HG03135 (cell line): Measurements from ENCODE around the gene PPEF1.

Source experiments
- ATAC-seq: cut with Tn5 transposase; IDR thresholded peaks from one replicate; pipeline ENCODE4 v1.9.1; 2021; ENCODE audit warnings: mild to moderate bottlenecking, moderate library complexity; ENCODE audit not compliant: unreplicated experiment

Gene PPEF1

GRCh38 chrX:18707426-18708049 lies at the start of gene PPEF1:
Gene PPEF1, plus strand, starts transcription at chrX:18707645. Its CDS starts 136 bp downstream, at chrX:18707781.
- no peak for ATAC-seq

- ATAC-seq = no peak
Measured at GRCh38 chrX:18661273-18661672, 46.2 kb upstream of the PPEF1 start.

- ATAC-seq = no peak
Measured at GRCh38 chrX:18664947-18665346, 42.5 kb upstream of the PPEF1 start.

- no peak for ATAC-seq
Measured at GRCh38 chrX:18666614-18667013, 40.8 kb upstream of the PPEF1 start.

- ATAC-seq = peak; percentile 55
Measured at GRCh38 chrX:18668071-18668835, 39.2 kb upstream of the PPEF1 start.

GRCh38 chrX:18672008-18672407 lies 35.4 kb upstream of the PPEF1 start, which contains the start of gene RS1:
Gene RS1, minus strand, starts transcription at chrX:18672108. Its CDS starts 40 bp downstream, at chrX:18672068.
- no peak for ATAC-seq

- peak; percentile 32 for ATAC-seq
Measured at GRCh38 chrX:18674417-18674787, 33.0 kb upstream of the PPEF1 start.

GRCh38 chrX:18674788-18675735 lies 32.4 kb upstream of the PPEF1 start:
- peak; percentile 82 for ATAC-seq

- no peak for ATAC-seq
Measured at GRCh38 chrX:18676050-18676449, 31.4 kb upstream of the PPEF1 start.

GRCh38 chrX:18676470-18676869 lies 31.0 kb upstream of the PPEF1 start:
- ATAC-seq = no peak

- no peak for ATAC-seq
Measured at GRCh38 chrX:18677161-18677869, 30.1 kb upstream of the PPEF1 start.

GRCh38 chrX:18681996-18682395 lies 25.4 kb upstream of the PPEF1 start:
- ATAC-seq = no peak

- ATAC-seq = no peak
Measured at GRCh38 chrX:18682979-18683387, 24.5 kb upstream of the PPEF1 start.

- ATAC-seq = no peak
Measured at GRCh38 chrX:18687856-18688495, 19.5 kb upstream of the PPEF1 start.

- no peak for ATAC-seq
Measured at GRCh38 chrX:18691431-18691830, 16.0 kb upstream of the PPEF1 start.

GRCh38 chrX:18692541-18692940 lies 14.9 kb upstream of the PPEF1 start:
- ATAC-seq = no peak

- no peak for ATAC-seq
Measured at GRCh38 chrX:18696653-18697052, 10.8 kb upstream of the PPEF1 start.

- ATAC-seq = no peak
Measured at GRCh38 chrX:18698737-18699650, 8.5 kb upstream of the PPEF1 start.
